H9 (cell line): ENCODE measurements around the gene LPAR3. TPM values are rescaled to one million over a fixed set of nuclear protein-coding genes. Genes with fewer than 3 reads are reported as not detected.

Source experiments
- DNase-seq: peaks from one replicate; pipeline ENCODE4 v3.0.0-alpha.2; 2017
- H2AFZ ChIP-seq: one replicate; pipeline ENCODE4 v1.6.1; 2013; ENCODE audit warnings: mild to moderate bottlenecking, low read length, control low read depth, moderate library complexity
- H2AK5ac ChIP-seq: 2 replicates; pipeline ENCODE4 v1.6.1; 2013; ENCODE audit warnings: low read length, control low read depth, mixed read lengths; ENCODE audit not compliant: insufficient read length
- H2BK120ac ChIP-seq: one replicate; pipeline ENCODE4 v1.6.1; 2013; ENCODE audit warnings: low read depth, mild to moderate bottlenecking, low read length, control low read depth, inconsistent platforms; ENCODE audit not compliant: poor library complexity, severe bottlenecking
- H2BK12ac ChIP-seq: 2 replicates; pipeline ENCODE4 v1.6.1; 2013; ENCODE audit warnings: low read length, control low read depth, mixed read lengths, low read depth; ENCODE audit not compliant: insufficient read length
- H2BK15ac ChIP-seq: 2 replicates; pipeline ENCODE4 v1.6.1; 2013; ENCODE audit warnings: low read depth, low read length, control low read depth
- H2BK20ac ChIP-seq: one replicate; pipeline ENCODE4 v1.6.1; 2013; ENCODE audit warnings: low read depth, mild to moderate bottlenecking, low read length, control low read depth, inconsistent platforms; ENCODE audit not compliant: poor library complexity, severe bottlenecking
- H2BK5ac ChIP-seq: 2 replicates; pipeline ENCODE4 v1.6.1; 2013; ENCODE audit warnings: low read length, control low read depth, mixed read lengths; ENCODE audit not compliant: insufficient read length
- H3K14ac ChIP-seq: 2 replicates; pipeline ENCODE4 v1.6.1; 2013; ENCODE audit warnings: low read length, control low read depth; ENCODE audit not compliant: insufficient read depth
- H3K18ac ChIP-seq: 2 replicates; pipeline ENCODE4 v1.6.1; 2013; ENCODE audit warnings: low read depth, mild to moderate bottlenecking, mixed read lengths, low read length, control low read depth; ENCODE audit not compliant: insufficient read length
- H3K23ac ChIP-seq: 2 replicates; pipeline ENCODE4 v1.6.1; 2013; ENCODE audit warnings: low read length, control low read depth, mixed read lengths, low read depth; ENCODE audit not compliant: insufficient read length
- H3K23me2 ChIP-seq: 2 replicates; pipeline ENCODE4 v1.6.1; 2013; ENCODE audit warnings: low read depth, mild to moderate bottlenecking, mixed read lengths, low read length, control low read depth; ENCODE audit not compliant: insufficient read length, poor library complexity, severe bottlenecking
- H3K27ac ChIP-seq: 2 replicates; pipeline ENCODE4 v1.5.1; 2013; ENCODE audit warnings: low read length, control low read depth, mixed read lengths, low read depth; ENCODE audit not compliant: insufficient read length
- H3K27me3 ChIP-seq: 2 replicates; pipeline ENCODE4 v1.6.1; 2013; ENCODE audit warnings: low read length, control low read depth, inconsistent platforms; ENCODE audit not compliant: insufficient read depth
- H3K4ac ChIP-seq: 2 replicates; pipeline ENCODE4 v1.6.1; 2013; ENCODE audit warnings: low read depth, mild to moderate bottlenecking, control low read depth, inconsistent platforms, low read length, moderate library complexity
- H3K4me1 ChIP-seq: 2 replicates; pipeline ENCODE4 v1.6.1; 2013; ENCODE audit warnings: low read length, control low read depth, inconsistent platforms; ENCODE audit not compliant: insufficient read depth
- H3K4me2 ChIP-seq: 2 replicates; pipeline ENCODE4 v1.6.1; 2013; ENCODE audit warnings: low read length, control low read depth, mixed read lengths; ENCODE audit not compliant: insufficient read length, insufficient read depth
- H3K56ac ChIP-seq: 2 replicates; pipeline ENCODE4 v1.6.1; 2013; ENCODE audit warnings: low read depth, mild to moderate bottlenecking, mixed read lengths, low read length, control low read depth; ENCODE audit not compliant: insufficient read length
- H3K79me1 ChIP-seq: 2 replicates; pipeline ENCODE4 v1.6.1; 2013; ENCODE audit warnings: low read depth, mild to moderate bottlenecking, moderate library complexity, low read length, control low read depth, inconsistent platforms; ENCODE audit not compliant: insufficient read depth, poor library complexity, severe bottlenecking
- H3K79me2 ChIP-seq: 2 replicates; pipeline ENCODE4 v1.6.1; 2013; ENCODE audit warnings: low read length, control low read depth, inconsistent platforms; ENCODE audit not compliant: insufficient read depth
- H3K9ac ChIP-seq: 2 replicates; pipeline ENCODE4 v1.6.1; 2013; ENCODE audit warnings: low read length, control low read depth, mixed read lengths; ENCODE audit not compliant: insufficient read length; ENCODE audit errors: extremely low read depth
- H3K9me3 ChIP-seq: one replicate; pipeline ENCODE4 v1.6.1; 2013; ENCODE audit warnings: low read depth, low read length, inconsistent platforms; ENCODE audit not compliant: control insufficient read depth
- H3T11ph ChIP-seq: one replicate; pipeline ENCODE4 v1.6.1; 2013; ENCODE audit warnings: mild to moderate bottlenecking, low read length, control low read depth, inconsistent platforms
- H4K20me1 ChIP-seq: one replicate; pipeline ENCODE4 v1.6.1; 2013; ENCODE audit not compliant: control insufficient read depth, insufficient read length, insufficient read depth
- H4K5ac ChIP-seq: 2 replicates; pipeline ENCODE4 v1.6.1; 2013; ENCODE audit warnings: low read depth, mild to moderate bottlenecking, mixed read lengths, low read length, control low read depth; ENCODE audit not compliant: insufficient read length
- H4K8ac ChIP-seq: replicated peaks from 2 replicates; pipeline ENCODE4 v1.6.1; 2013; ENCODE audit warnings: low read length, control low read depth, mixed read lengths, low read depth; ENCODE audit not compliant: insufficient read length
- H4K91ac ChIP-seq: 2 replicates; pipeline ENCODE4 v1.6.1; 2013; ENCODE audit warnings: low read depth, mild to moderate bottlenecking, moderate library complexity, mixed read lengths, low read length, control low read depth; ENCODE audit not compliant: insufficient read length
- H3K27ac Mint-ChIP-seq, 3 experiments: 2 replicates in 2 of 3; 3 replicates in 1 of 3; pipeline ENCODE4 v1.8.0; 2020 to 2021; ENCODE audit warnings: mixed read lengths in 3 of 3, mild to moderate bottlenecking in 1 of 3, moderate library complexity in 1 of 3
- H3K27me3 Mint-ChIP-seq: 2 replicates; pipeline ENCODE4 v1.8.0; 2021; ENCODE audit warnings: low read depth, mild to moderate bottlenecking, moderate library complexity, mixed read lengths
- H3K36me3 Mint-ChIP-seq, 3 experiments: 2 replicates in 2 of 3; 3 replicates in 1 of 3; pipeline ENCODE4 v1.8.0; 2020 to 2021; ENCODE audit warnings: low read depth in 3 of 3, mixed read lengths in 3 of 3; ENCODE audit not compliant: insufficient read depth in 1 of 3
- H3K4me1 Mint-ChIP-seq, 2 experiments: 2 replicates each; pipeline ENCODE4 v1.8.0; 2020; ENCODE audit warnings: mixed read lengths in 2 of 2
- H3K4me3 Mint-ChIP-seq, 2 experiments: 2 replicates in 1 of 2; 3 replicates in 1 of 2; pipeline ENCODE4 v1.8.0; 2020 to 2021; ENCODE audit warnings: mild to moderate bottlenecking in 2 of 2, mixed read lengths in 2 of 2, moderate library complexity in 1 of 2
- H3K9me3 Mint-ChIP-seq, 2 experiments: 2 replicates in 1 of 2; 3 replicates in 1 of 2; pipeline ENCODE4 v1.8.0; 2020; ENCODE audit warnings: mild to moderate bottlenecking in 2 of 2, mixed read lengths in 2 of 2, moderate library complexity in 1 of 2
- WGBS: extraction: QIAGEN DNeasy Blood & Tissue Kit; methylation state at CpG from one replicate; pipeline ENCODE4 v1.1.7; 2013; ENCODE audit warnings: missing lambda C conversion rate, low lambda C conversion rate, mixed read lengths; ENCODE audit not compliant: insufficient read length; ENCODE audit errors: extremely low coverage; 5-methylcytosine and 5-hydroxymethylcytosine counted together
- total RNA-seq: library from RNA; stranded (reverse); gene quantifications from 2 replicates; pipeline ENCODE4 v1.2.1, GENCODE V29; 2021
- TF ChIP-seq, protein P1 (sequence below): fragments of 200-600 bp; sonication (generic); conservative IDR thresholded peaks from 3 replicates; pipeline ENCODE4 v1.8.0; 2021; ENCODE audit warnings: antibody characterized with exemption, mild to moderate bottlenecking

LPAR3 gene
- total RNA-seq, 1 experiment from 2014 or later, result 3.0 TPM

DNA sequence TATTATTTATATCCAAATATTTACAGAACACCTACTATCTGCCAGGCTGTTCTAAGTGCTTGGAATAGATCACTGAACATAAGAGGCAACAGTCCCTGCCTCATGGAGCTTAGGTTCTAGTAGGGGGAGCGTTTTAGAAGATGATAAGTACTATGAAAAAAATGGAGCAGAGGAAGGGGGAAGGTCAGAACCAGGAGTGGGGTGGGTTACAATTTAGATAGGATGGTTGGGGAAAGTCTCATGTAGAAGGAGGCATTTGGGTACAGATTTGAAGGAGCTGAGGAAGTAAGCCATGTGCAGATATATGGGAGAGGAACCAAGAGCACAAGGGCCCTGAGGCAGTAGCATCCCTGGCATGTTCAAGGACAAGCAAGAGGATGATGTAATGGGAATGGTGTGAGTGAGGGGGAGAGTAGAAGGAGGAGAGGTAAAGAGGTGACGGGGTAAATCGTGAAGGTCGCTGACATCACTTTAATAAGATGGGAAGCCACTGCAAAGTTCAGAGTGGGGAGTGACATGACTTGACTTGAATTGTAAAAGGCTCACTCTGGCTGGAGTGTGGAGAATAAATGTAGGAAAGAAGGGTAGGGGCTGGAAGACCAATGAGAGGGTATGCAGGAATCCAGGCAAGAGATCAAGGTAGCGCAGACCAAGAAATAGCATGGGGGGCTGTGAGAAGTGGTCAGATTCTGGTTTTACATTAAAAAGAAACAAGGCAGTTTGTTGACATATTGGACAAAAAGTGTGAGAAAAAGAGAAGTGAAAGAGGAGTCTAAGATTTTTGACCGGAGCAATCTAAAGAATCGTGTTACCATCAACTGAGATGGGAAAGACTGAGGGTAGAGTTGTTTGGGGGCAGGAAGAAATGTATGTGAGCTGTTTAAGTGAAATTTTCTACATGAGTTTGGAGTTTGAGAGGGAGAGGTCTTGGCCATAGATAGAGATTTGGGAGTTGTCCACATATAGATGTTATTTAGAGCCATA lies 92.6 kb downstream of the LPAR3 start:
- H3K4me1 ChIP-seq, result no peaks in the 10 kb centered on the region
- no peaks in the 10 kb centered on the region for H3K9me3 Mint-ChIP-seq
- H3K27me3 Mint-ChIP-seq, result peaks cover 2% of the 10 kb centered on the region; the same call in 1 of the 2 replicates
- no peak overlapping the region for H4K5ac ChIP-seq
- WGBS, result 100% methylated on average over 1 of the region's 7 CpGs
- no peak overlapping the region for H2BK5ac ChIP-seq
- H3K9ac ChIP-seq, result no peak overlapping the region
- TF ChIP-seq, protein P1, sequence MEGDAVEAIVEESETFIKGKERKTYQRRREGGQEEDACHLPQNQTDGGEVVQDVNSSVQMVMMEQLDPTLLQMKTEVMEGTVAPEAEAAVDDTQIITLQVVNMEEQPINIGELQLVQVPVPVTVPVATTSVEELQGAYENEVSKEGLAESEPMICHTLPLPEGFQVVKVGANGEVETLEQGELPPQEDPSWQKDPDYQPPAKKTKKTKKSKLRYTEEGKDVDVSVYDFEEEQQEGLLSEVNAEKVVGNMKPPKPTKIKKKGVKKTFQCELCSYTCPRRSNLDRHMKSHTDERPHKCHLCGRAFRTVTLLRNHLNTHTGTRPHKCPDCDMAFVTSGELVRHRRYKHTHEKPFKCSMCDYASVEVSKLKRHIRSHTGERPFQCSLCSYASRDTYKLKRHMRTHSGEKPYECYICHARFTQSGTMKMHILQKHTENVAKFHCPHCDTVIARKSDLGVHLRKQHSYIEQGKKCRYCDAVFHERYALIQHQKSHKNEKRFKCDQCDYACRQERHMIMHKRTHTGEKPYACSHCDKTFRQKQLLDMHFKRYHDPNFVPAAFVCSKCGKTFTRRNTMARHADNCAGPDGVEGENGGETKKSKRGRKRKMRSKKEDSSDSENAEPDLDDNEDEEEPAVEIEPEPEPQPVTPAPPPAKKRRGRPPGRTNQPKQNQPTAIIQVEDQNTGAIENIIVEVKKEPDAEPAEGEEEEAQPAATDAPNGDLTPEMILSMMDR, result no peak
- no peak overlapping the region for H3K14ac ChIP-seq
- H3K27me3 ChIP-seq, result no peaks in the 10 kb centered on the region
- H3K27ac Mint-ChIP-seq, result no peak overlapping the region
- no peak overlapping the region for H2BK120ac ChIP-seq
- H3K36me3 Mint-ChIP-seq, result no peaks in the 10 kb centered on the region
- H3K18ac ChIP-seq, result no peak overlapping the region
- H2AK5ac ChIP-seq, result no peak overlapping the region
- H3K23ac ChIP-seq, result no peak overlapping the region
- H3K4ac ChIP-seq, result no peak overlapping the region
- H3K23me2 ChIP-seq, result no peaks in the 10 kb centered on the region
- H2AFZ ChIP-seq, result no peak overlapping the region
- H3K4me3 Mint-ChIP-seq, result no peak overlapping the region
- H4K20me1 ChIP-seq, result no peaks in the 10 kb centered on the region
- no peak overlapping the region for H2BK15ac ChIP-seq
- no peaks in the 10 kb centered on the region for H3K9me3 ChIP-seq
- no peak overlapping the region for H4K8ac ChIP-seq
- H3K4me1 Mint-ChIP-seq, result no peaks in the 10 kb centered on the region
- no peak for DNase-seq
- no peak overlapping the region for H3T11ph ChIP-seq
- no peak overlapping the region for H2BK20ac ChIP-seq
- no peak overlapping the region for H3K4me2 ChIP-seq
- no peaks in the 10 kb centered on the region for H3K79me2 ChIP-seq
- H3K27ac ChIP-seq, result no peak overlapping the region
- no peaks in the 10 kb centered on the region for H3K79me1 ChIP-seq
- no peak overlapping the region for H2BK12ac ChIP-seq
- H4K91ac ChIP-seq, result no peak overlapping the region
- no peak overlapping the region for H3K56ac ChIP-seq
